H9 (cell line): ENCODE measurements around the gene WFDC12. TPM values are rescaled to one million over a fixed set of nuclear protein-coding genes. Genes with fewer than 3 reads are reported as not detected.
A peak's percentile ranks its signal among the peaks of the same experiment; 100 is the strongest.

ENCODE experiments used
- DNase-seq: peaks from one replicate; pipeline ENCODE4 v3.0.0-alpha.2; 2017
- H2AFZ ChIP-seq: one replicate; pipeline ENCODE4 v1.6.1; 2013; ENCODE audit warnings: mild to moderate bottlenecking, low read length, control low read depth, moderate library complexity
- H2AK5ac ChIP-seq: 2 replicates; pipeline ENCODE4 v1.6.1; 2013; ENCODE audit warnings: low read length, control low read depth, mixed read lengths; ENCODE audit not compliant: insufficient read length
- H2BK120ac ChIP-seq: one replicate; pipeline ENCODE4 v1.6.1; 2013; ENCODE audit warnings: low read depth, mild to moderate bottlenecking, low read length, control low read depth, inconsistent platforms; ENCODE audit not compliant: poor library complexity, severe bottlenecking
- H2BK12ac ChIP-seq: 2 replicates; pipeline ENCODE4 v1.6.1; 2013; ENCODE audit warnings: low read length, control low read depth, mixed read lengths, low read depth; ENCODE audit not compliant: insufficient read length
- H2BK15ac ChIP-seq: 2 replicates; pipeline ENCODE4 v1.6.1; 2013; ENCODE audit warnings: low read depth, low read length, control low read depth
- H2BK20ac ChIP-seq: one replicate; pipeline ENCODE4 v1.6.1; 2013; ENCODE audit warnings: low read depth, mild to moderate bottlenecking, low read length, control low read depth, inconsistent platforms; ENCODE audit not compliant: poor library complexity, severe bottlenecking
- H2BK5ac ChIP-seq: 2 replicates; pipeline ENCODE4 v1.6.1; 2013; ENCODE audit warnings: low read length, control low read depth, mixed read lengths; ENCODE audit not compliant: insufficient read length
- H3K14ac ChIP-seq: 2 replicates; pipeline ENCODE4 v1.6.1; 2013; ENCODE audit warnings: low read length, control low read depth; ENCODE audit not compliant: insufficient read depth
- H3K18ac ChIP-seq: 2 replicates; pipeline ENCODE4 v1.6.1; 2013; ENCODE audit warnings: low read depth, mild to moderate bottlenecking, mixed read lengths, low read length, control low read depth; ENCODE audit not compliant: insufficient read length
- H3K23ac ChIP-seq: 2 replicates; pipeline ENCODE4 v1.6.1; 2013; ENCODE audit warnings: low read length, control low read depth, mixed read lengths, low read depth; ENCODE audit not compliant: insufficient read length
- H3K23me2 ChIP-seq: 2 replicates; pipeline ENCODE4 v1.6.1; 2013; ENCODE audit warnings: low read depth, mild to moderate bottlenecking, mixed read lengths, low read length, control low read depth; ENCODE audit not compliant: insufficient read length, poor library complexity, severe bottlenecking
- H3K27ac ChIP-seq: 2 replicates; pipeline ENCODE4 v1.5.1; 2013; ENCODE audit warnings: low read length, control low read depth, mixed read lengths, low read depth; ENCODE audit not compliant: insufficient read length
- H3K27me3 ChIP-seq: 2 replicates; pipeline ENCODE4 v1.6.1; 2013; ENCODE audit warnings: low read length, control low read depth, inconsistent platforms; ENCODE audit not compliant: insufficient read depth
- H3K4ac ChIP-seq: 2 replicates; pipeline ENCODE4 v1.6.1; 2013; ENCODE audit warnings: low read depth, mild to moderate bottlenecking, control low read depth, inconsistent platforms, low read length, moderate library complexity
- H3K4me1 ChIP-seq: 2 replicates; pipeline ENCODE4 v1.6.1; 2013; ENCODE audit warnings: low read length, control low read depth, inconsistent platforms; ENCODE audit not compliant: insufficient read depth
- H3K4me2 ChIP-seq: 2 replicates; pipeline ENCODE4 v1.6.1; 2013; ENCODE audit warnings: low read length, control low read depth, mixed read lengths; ENCODE audit not compliant: insufficient read length, insufficient read depth
- H3K56ac ChIP-seq: 2 replicates; pipeline ENCODE4 v1.6.1; 2013; ENCODE audit warnings: low read depth, mild to moderate bottlenecking, mixed read lengths, low read length, control low read depth; ENCODE audit not compliant: insufficient read length
- H3K79me1 ChIP-seq: 2 replicates; pipeline ENCODE4 v1.6.1; 2013; ENCODE audit warnings: low read depth, mild to moderate bottlenecking, moderate library complexity, low read length, control low read depth, inconsistent platforms; ENCODE audit not compliant: insufficient read depth, poor library complexity, severe bottlenecking
- H3K79me2 ChIP-seq: 2 replicates; pipeline ENCODE4 v1.6.1; 2013; ENCODE audit warnings: low read length, control low read depth, inconsistent platforms; ENCODE audit not compliant: insufficient read depth
- H3K9ac ChIP-seq: 2 replicates; pipeline ENCODE4 v1.6.1; 2013; ENCODE audit warnings: low read length, control low read depth, mixed read lengths; ENCODE audit not compliant: insufficient read length; ENCODE audit errors: extremely low read depth
- H3K9me3 ChIP-seq: one replicate; pipeline ENCODE4 v1.6.1; 2013; ENCODE audit warnings: low read depth, low read length, inconsistent platforms; ENCODE audit not compliant: control insufficient read depth
- H3T11ph ChIP-seq: one replicate; pipeline ENCODE4 v1.6.1; 2013; ENCODE audit warnings: mild to moderate bottlenecking, low read length, control low read depth, inconsistent platforms
- H4K20me1 ChIP-seq: one replicate; pipeline ENCODE4 v1.6.1; 2013; ENCODE audit not compliant: control insufficient read depth, insufficient read length, insufficient read depth
- H4K5ac ChIP-seq: 2 replicates; pipeline ENCODE4 v1.6.1; 2013; ENCODE audit warnings: low read depth, mild to moderate bottlenecking, mixed read lengths, low read length, control low read depth; ENCODE audit not compliant: insufficient read length
- H4K8ac ChIP-seq: replicated peaks from 2 replicates; pipeline ENCODE4 v1.6.1; 2013; ENCODE audit warnings: low read length, control low read depth, mixed read lengths, low read depth; ENCODE audit not compliant: insufficient read length
- H4K91ac ChIP-seq: 2 replicates; pipeline ENCODE4 v1.6.1; 2013; ENCODE audit warnings: low read depth, mild to moderate bottlenecking, moderate library complexity, mixed read lengths, low read length, control low read depth; ENCODE audit not compliant: insufficient read length
- H3K27ac Mint-ChIP-seq, 3 experiments: 2 replicates in 2 of 3; 3 replicates in 1 of 3; pipeline ENCODE4 v1.8.0; 2020 to 2021; ENCODE audit warnings: mixed read lengths in 3 of 3, mild to moderate bottlenecking in 1 of 3, moderate library complexity in 1 of 3
- H3K27me3 Mint-ChIP-seq: 2 replicates; pipeline ENCODE4 v1.8.0; 2021; ENCODE audit warnings: low read depth, mild to moderate bottlenecking, moderate library complexity, mixed read lengths
- H3K36me3 Mint-ChIP-seq, 3 experiments: 2 replicates in 2 of 3; 3 replicates in 1 of 3; pipeline ENCODE4 v1.8.0; 2020 to 2021; ENCODE audit warnings: low read depth in 3 of 3, mixed read lengths in 3 of 3; ENCODE audit not compliant: insufficient read depth in 1 of 3
- H3K4me1 Mint-ChIP-seq, 2 experiments: 2 replicates each; pipeline ENCODE4 v1.8.0; 2020; ENCODE audit warnings: mixed read lengths in 2 of 2
- H3K4me3 Mint-ChIP-seq, 2 experiments: 2 replicates in 1 of 2; 3 replicates in 1 of 2; pipeline ENCODE4 v1.8.0; 2020 to 2021; ENCODE audit warnings: mild to moderate bottlenecking in 2 of 2, mixed read lengths in 2 of 2, moderate library complexity in 1 of 2
- H3K9me3 Mint-ChIP-seq, 2 experiments: 2 replicates in 1 of 2; 3 replicates in 1 of 2; pipeline ENCODE4 v1.8.0; 2020; ENCODE audit warnings: mild to moderate bottlenecking in 2 of 2, mixed read lengths in 2 of 2, moderate library complexity in 1 of 2
- WGBS: extraction: QIAGEN DNeasy Blood & Tissue Kit; methylation state at CpG from one replicate; pipeline ENCODE4 v1.1.7; 2013; ENCODE audit warnings: missing lambda C conversion rate, low lambda C conversion rate, mixed read lengths; ENCODE audit not compliant: insufficient read length; ENCODE audit errors: extremely low coverage; 5-methylcytosine and 5-hydroxymethylcytosine counted together
- total RNA-seq: library from RNA; stranded (reverse); gene quantifications from 2 replicates; pipeline ENCODE4 v1.2.1, GENCODE V29; 2021
- TF ChIP-seq, protein P1 (sequence below): fragments of 200-600 bp; sonication (generic); conservative IDR thresholded peaks from 3 replicates; pipeline ENCODE4 v1.8.0; 2021; ENCODE audit warnings: antibody characterized with exemption, mild to moderate bottlenecking

The WFDC12 gene
- total RNA-seq, 1 experiment from 2014 or later: not detected

DNA sequence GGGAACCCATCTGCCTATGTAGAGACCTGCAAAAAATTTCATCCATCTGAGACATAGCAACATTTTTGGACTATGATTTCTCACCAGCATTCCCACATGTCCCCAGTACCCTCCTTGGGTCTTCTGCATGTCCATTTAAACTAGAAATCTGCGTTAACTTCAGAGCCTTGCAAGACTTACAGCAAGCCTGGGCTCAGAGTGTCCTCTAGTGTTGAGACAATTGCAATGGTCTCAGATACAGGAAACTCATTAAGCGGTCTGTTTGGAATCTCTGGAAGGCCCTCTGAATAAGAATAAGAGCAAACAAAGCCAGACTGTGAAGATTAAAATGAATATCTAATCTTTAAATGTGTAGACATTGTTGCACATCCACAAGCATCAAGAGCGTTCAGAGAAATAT lies 29.9 kb upstream of the WFDC12 start:
- peaks cover 13% of the 10 kb centered on the region for H3K27me3 Mint-ChIP-seq
- WGBS: no CpG with 5 or more reads among the region's 3 CpGs
- no peak overlapping the region for H3K14ac ChIP-seq
- no peak overlapping the region for H3K23ac ChIP-seq
- H3K27ac Mint-ChIP-seq: no peak overlapping the region
- H4K8ac ChIP-seq: no peak overlapping the region
- no peak overlapping the region for H4K5ac ChIP-seq
- no peak overlapping the region for H3K56ac ChIP-seq
- H2AK5ac ChIP-seq: no peak overlapping the region
- no peak overlapping the region for H4K91ac ChIP-seq
- no peak overlapping the region for H2BK20ac ChIP-seq
- H3K4me1 ChIP-seq: no peaks in the 10 kb centered on the region
- H2BK5ac ChIP-seq: no peak overlapping the region
- TF ChIP-seq, protein P1, sequence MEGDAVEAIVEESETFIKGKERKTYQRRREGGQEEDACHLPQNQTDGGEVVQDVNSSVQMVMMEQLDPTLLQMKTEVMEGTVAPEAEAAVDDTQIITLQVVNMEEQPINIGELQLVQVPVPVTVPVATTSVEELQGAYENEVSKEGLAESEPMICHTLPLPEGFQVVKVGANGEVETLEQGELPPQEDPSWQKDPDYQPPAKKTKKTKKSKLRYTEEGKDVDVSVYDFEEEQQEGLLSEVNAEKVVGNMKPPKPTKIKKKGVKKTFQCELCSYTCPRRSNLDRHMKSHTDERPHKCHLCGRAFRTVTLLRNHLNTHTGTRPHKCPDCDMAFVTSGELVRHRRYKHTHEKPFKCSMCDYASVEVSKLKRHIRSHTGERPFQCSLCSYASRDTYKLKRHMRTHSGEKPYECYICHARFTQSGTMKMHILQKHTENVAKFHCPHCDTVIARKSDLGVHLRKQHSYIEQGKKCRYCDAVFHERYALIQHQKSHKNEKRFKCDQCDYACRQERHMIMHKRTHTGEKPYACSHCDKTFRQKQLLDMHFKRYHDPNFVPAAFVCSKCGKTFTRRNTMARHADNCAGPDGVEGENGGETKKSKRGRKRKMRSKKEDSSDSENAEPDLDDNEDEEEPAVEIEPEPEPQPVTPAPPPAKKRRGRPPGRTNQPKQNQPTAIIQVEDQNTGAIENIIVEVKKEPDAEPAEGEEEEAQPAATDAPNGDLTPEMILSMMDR: 0 out of 3 replicates have a peak, but pooled peaks have one; percentile 26
- no peaks in the 10 kb centered on the region for H3K23me2 ChIP-seq
- no peaks in the 10 kb centered on the region for H4K20me1 ChIP-seq
- no peaks in the 10 kb centered on the region for H3K4me1 Mint-ChIP-seq
- H3K9ac ChIP-seq: no peak overlapping the region
- H3K79me1 ChIP-seq: no peaks in the 10 kb centered on the region
- DNase-seq: no peak
- no peaks in the 10 kb centered on the region for H3K27me3 ChIP-seq
- H2BK120ac ChIP-seq: no peak overlapping the region
- H3K9me3 ChIP-seq: no peaks in the 10 kb centered on the region
- no peak overlapping the region for H3K4me3 Mint-ChIP-seq
- H3K18ac ChIP-seq: no peak overlapping the region
- H3K4ac ChIP-seq: no peak overlapping the region
- no peak overlapping the region for H3K27ac ChIP-seq
- H3K36me3 Mint-ChIP-seq: no peaks in the 10 kb centered on the region; a peak in 1 of 7 replicates
- H3T11ph ChIP-seq: no peak overlapping the region
- peaks cover 10 to 22% of the 10 kb centered on the region in 2 experiments for H3K9me3 Mint-ChIP-seq
- no peak overlapping the region for H2BK12ac ChIP-seq
- H2AFZ ChIP-seq: no peak overlapping the region
- H2BK15ac ChIP-seq: no peak overlapping the region
- H3K79me2 ChIP-seq: no peaks in the 10 kb centered on the region
- H3K4me2 ChIP-seq: no peak overlapping the region
